Activated naive CD4-positive, alpha-beta T cell treated with anti-CD3 and anti-CD28 coated beads, Interleukin-2, amount 10 ng/mL, durations not matched to agents 5 hours and 36 hours (primary cell): ENCODE data around the gene UPK1A. TPM values are rescaled to one million over a fixed set of nuclear protein-coding genes. Genes with fewer than 3 reads are reported as not detected.

ENCODE experiments used
- total RNA-seq, 2 experiments: library from RNA; stranded (reverse); gene quantifications; one replicate each; pipeline ENCODE4 v1.2.3, GENCODE V29; 2021

The UPK1A gene
- total RNA-seq = 1 to 10 TPM; 1.4 to 1.6 TPM

GRCh38 chr19:35666251-35666913 lies at the start of gene UPK1A:
TSS of gene UPK1A (plus strand) at chr19:35666517. CDS start at chr19:35666813, 296 bp downstream.

GRCh38 chr19:35628565-35629331 lies 37.6 kb upstream of the UPK1A start, which contains the start of gene RBM42:
TSS of gene RBM42 (plus strand) at chr19:35629036. CDS start at chr19:35629154, 118 bp downstream.

GRCh38 chr19:35641515-35642151 lies 24.7 kb upstream of the UPK1A start, which contains the start of gene ETV2:
TSS of gene ETV2 (plus strand) at chr19:35641745. CDS start at chr19:35642461, 716 bp downstream.

GRCh38 chr19:35648017-35648961 lies 18.0 kb upstream of the UPK1A start, which contains the start of gene COX6B1:
TSS of gene COX6B1 (plus strand) at chr19:35648323. CDS start at chr19:35651244, 2,921 bp downstream.

GRCh38 chr19:35704218-35704617 lies 37.9 kb downstream of the UPK1A start, which contains the start of gene ZBTB32:
TSS of gene ZBTB32 (plus strand) at chr19:35704558. CDS start at chr19:35714627, 10,069 bp downstream.

GRCh38 chr19:35717665-35718344 lies 51.5 kb downstream of the UPK1A start, which contains the start of gene KMT2B:
TSS of gene KMT2B (plus strand) at chr19:35718003. CDS start at chr19:35718019, 16 bp downstream.

Other genes with a start within 250 kb of the UPK1A start
- gene FFAR2, start 218.3 kb upstream of the UPK1A start, total RNA-seq = not detected
- gene KRTDAP, start 176.1 kb upstream of the UPK1A start, total RNA-seq = not detected
- gene DMKN, start 152.9 kb upstream of the UPK1A start, total RNA-seq = not detected
- gene SBSN, start 138.2 kb upstream of the UPK1A start, total RNA-seq = not detected
- not detected for gene GAPDHS, start 133.1 kb upstream of the UPK1A start, total RNA-seq
- 10 to 100 TPM; 46.0 to 46.8 TPM for gene TMEM147, start 120.9 kb upstream of the UPK1A start, total RNA-seq
- gene ATP4A, start 102.9 kb upstream of the UPK1A start, total RNA-seq = not detected
- not detected for gene PMIS2, start 80.3 kb upstream of the UPK1A start, total RNA-seq
- 10 to 100 TPM; 41.8 to 48.0 TPM for gene HAUS5, start 53.8 kb upstream of the UPK1A start, total RNA-seq
- 10 to 100 TPM; 86.6 to 89.2 TPM for gene RBM42, start 37.5 kb upstream of the UPK1A start, total RNA-seq
- 1 to 10 TPM; 1.0 to 1.2 TPM for gene ETV2, start 24.8 kb upstream of the UPK1A start, total RNA-seq
- 100 to 1,000 TPM; 440 to 457 TPM for gene COX6B1, start 18.2 kb upstream of the UPK1A start, total RNA-seq
- gene ZBTB32, start 38.0 kb downstream of the UPK1A start, total RNA-seq = 10 to 100 TPM; 15.2 to 16.2 TPM
- 10 to 100 TPM; 57.3 to 59.9 TPM for gene KMT2B, start 51.5 kb downstream of the UPK1A start, total RNA-seq
- gene IGFLR1, start 75.9 kb downstream of the UPK1A start, total RNA-seq = 10 to 100 TPM; 60.3 to 60.9 TPM
- 10 to 100 TPM; 40.0 to 42.6 TPM for gene U2AF1L4, start 78.9 kb downstream of the UPK1A start, total RNA-seq
- 10 to 100 TPM; 43.7 to 44.7 TPM for gene PSENEN, start 79.1 kb downstream of the UPK1A start, total RNA-seq
- 10 to 100 TPM; 10.6 to 13.0 TPM for gene LIN37, start 82.1 kb downstream of the UPK1A start, total RNA-seq
- not detected for gene HSPB6, start 90.5 kb downstream of the UPK1A start, total RNA-seq
- 10 to 100 TPM; 50.4 to 51.2 TPM for gene PROSER3, start 91.7 kb downstream of the UPK1A start, total RNA-seq
- gene ARHGAP33, start 109.0 kb downstream of the UPK1A start, total RNA-seq = 10 to 100 TPM; 57.0 to 75.7 TPM
- not detected for gene PRODH2, start 146.3 kb downstream of the UPK1A start, total RNA-seq
- gene NPHS1, start 186.0 kb downstream of the UPK1A start, total RNA-seq = not detected
- gene KIRREL2, start 190.4 kb downstream of the UPK1A start, total RNA-seq = under 1 TPM; 0.30 to 0.63 TPM
- gene APLP1, start 202.1 kb downstream of the UPK1A start, total RNA-seq = 1 to 10 TPM in 1 of 2 experiments, under 1 TPM in 1; 0.30 to 1.2 TPM
- 10 to 100 TPM; 35.6 to 42.9 TPM for gene NFKBID, start 234.0 kb downstream of the UPK1A start, total RNA-seq
- 100 to 1,000 TPM; 195 to 204 TPM for gene HCST, start 236.0 kb downstream of the UPK1A start, total RNA-seq
- under 1 TPM in 1 of 2 experiments, not detected in 1; 0.43 TPM for gene TYROBP, start 241.8 kb downstream of the UPK1A start, total RNA-seq